ENCODE data around the gene SMARCB1.

SMARCB1 gene

DNA sequence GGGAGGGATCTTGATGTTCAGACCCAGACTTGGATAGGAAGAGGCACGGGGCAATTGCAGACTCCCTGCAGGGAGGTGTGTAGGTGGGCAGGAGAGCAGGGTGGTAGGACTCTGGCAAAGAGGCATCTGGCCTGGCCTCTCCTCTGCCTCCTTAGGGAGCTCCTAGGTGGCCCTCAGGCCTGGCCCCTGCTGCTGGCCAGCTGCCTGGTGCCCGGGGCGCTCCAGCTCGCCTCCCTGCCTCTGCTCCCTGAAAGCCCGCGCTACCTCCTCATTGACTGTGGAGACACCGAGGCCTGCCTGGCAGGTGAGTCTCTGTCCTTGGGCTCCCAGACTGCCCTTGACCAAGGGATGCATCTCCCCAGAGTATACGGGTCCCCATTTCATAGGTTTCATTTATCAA lies 90.8 kb downstream of the SMARCB1 start:
- Histone ChIP-seq H3K4me3 (ENCODE audit: low read depth, low read length, poor library complexity, severe bottlenecking) (no peak overlapping the region), H3K27ac (ENCODE audit: low read depth, low read length, poor library complexity, severe bottlenecking) (no peak overlapping the region), H3K9me2 (ENCODE audit: low read depth, low read length) (no peaks in the 10 kb centered on the region), H4K20me1 (ENCODE audit: insufficient read depth, low read length) (no peaks in the 10 kb centered on the region), H3K4me1 (ENCODE audit: insufficient read depth, low read length, severe bottlenecking) (no peaks in the 10 kb centered on the region), H3K36me3 (ENCODE audit: insufficient read depth, low read length) (peaks cover 42% of the 10 kb centered on the region), H2AFZ (ENCODE audit: low read length) (no peak overlapping the region), H3K79me2 (ENCODE audit: insufficient read depth, low read length) (no peaks in the 10 kb centered on the region), H3K9me3 (ENCODE audit: low read length) (no peaks in the 10 kb centered on the region), H3F3A (ENCODE audit: insufficient read depth, low read length) (no peaks in the 10 kb centered on the region), H3K4me2 (ENCODE audit: low read length) (no peak overlapping the region), H3K27me3 (ENCODE audit: insufficient read depth, low read length) (no peaks in the 10 kb centered on the region), H3K9ac (ENCODE audit: low read length) (no peak overlapping the region)
- no peak for TF ChIP-seq EZH2 (IDR thresholded peaks at IDR 0.05; ENCODE audit: borderline replicate concordance, low read length)
- TF ChIP-seq, protein P1, sequence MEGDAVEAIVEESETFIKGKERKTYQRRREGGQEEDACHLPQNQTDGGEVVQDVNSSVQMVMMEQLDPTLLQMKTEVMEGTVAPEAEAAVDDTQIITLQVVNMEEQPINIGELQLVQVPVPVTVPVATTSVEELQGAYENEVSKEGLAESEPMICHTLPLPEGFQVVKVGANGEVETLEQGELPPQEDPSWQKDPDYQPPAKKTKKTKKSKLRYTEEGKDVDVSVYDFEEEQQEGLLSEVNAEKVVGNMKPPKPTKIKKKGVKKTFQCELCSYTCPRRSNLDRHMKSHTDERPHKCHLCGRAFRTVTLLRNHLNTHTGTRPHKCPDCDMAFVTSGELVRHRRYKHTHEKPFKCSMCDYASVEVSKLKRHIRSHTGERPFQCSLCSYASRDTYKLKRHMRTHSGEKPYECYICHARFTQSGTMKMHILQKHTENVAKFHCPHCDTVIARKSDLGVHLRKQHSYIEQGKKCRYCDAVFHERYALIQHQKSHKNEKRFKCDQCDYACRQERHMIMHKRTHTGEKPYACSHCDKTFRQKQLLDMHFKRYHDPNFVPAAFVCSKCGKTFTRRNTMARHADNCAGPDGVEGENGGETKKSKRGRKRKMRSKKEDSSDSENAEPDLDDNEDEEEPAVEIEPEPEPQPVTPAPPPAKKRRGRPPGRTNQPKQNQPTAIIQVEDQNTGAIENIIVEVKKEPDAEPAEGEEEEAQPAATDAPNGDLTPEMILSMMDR (IDR thresholded peaks at IDR 0.05; ENCODE audit: low read length) = no peak

DNA sequence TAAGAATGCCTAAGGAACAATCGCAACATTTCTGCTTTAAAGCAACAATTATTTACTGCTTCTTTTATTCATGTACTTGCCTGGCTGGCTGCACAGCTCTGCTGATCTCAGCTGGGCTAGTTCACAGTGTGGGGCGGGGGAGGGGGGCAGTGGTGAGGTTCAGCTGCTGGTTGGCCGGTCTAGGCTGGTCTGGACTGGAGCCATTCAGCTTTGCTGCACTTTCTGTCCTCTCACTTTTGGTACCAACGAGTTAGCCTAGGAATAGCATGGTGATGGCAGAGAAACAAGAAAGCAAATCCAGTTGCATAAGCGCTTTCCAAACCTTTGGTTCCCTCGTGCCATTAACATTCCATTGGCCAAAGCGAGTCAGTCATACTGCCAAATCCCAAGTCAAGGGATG lies 91.5 kb downstream of the SMARCB1 start:
- Histone ChIP-seq H3K9me3 (ENCODE audit: low read length) (no peaks in the 10 kb centered on the region), H3K4me1 (ENCODE audit: insufficient read depth, low read length, severe bottlenecking) (no peaks in the 10 kb centered on the region), H2AFZ (ENCODE audit: low read length) (no peak overlapping the region), H3K9me2 (ENCODE audit: low read depth, low read length) (no peaks in the 10 kb centered on the region), H3K9ac (ENCODE audit: low read length) (no peak overlapping the region), H3K79me2 (ENCODE audit: insufficient read depth, low read length) (no peaks in the 10 kb centered on the region), H3K4me2 (ENCODE audit: low read length) (no peak overlapping the region), H4K20me1 (ENCODE audit: insufficient read depth, low read length) (no peaks in the 10 kb centered on the region), H3F3A (ENCODE audit: insufficient read depth, low read length) (no peaks in the 10 kb centered on the region), H3K36me3 (ENCODE audit: insufficient read depth, low read length) (peaks cover 42% of the 10 kb centered on the region), H3K4me3 (ENCODE audit: low read depth, low read length, poor library complexity, severe bottlenecking) (no peak overlapping the region), H3K27ac (ENCODE audit: low read depth, low read length, poor library complexity, severe bottlenecking) (no peak overlapping the region), H3K27me3 (ENCODE audit: insufficient read depth, low read length) (no peaks in the 10 kb centered on the region)
- TF ChIP-seq, protein P1 (IDR thresholded peaks at IDR 0.05; ENCODE audit: low read length) = no peak
- TF ChIP-seq EZH2 (IDR thresholded peaks at IDR 0.05; ENCODE audit: borderline replicate concordance, low read length) = no peak

DNA sequence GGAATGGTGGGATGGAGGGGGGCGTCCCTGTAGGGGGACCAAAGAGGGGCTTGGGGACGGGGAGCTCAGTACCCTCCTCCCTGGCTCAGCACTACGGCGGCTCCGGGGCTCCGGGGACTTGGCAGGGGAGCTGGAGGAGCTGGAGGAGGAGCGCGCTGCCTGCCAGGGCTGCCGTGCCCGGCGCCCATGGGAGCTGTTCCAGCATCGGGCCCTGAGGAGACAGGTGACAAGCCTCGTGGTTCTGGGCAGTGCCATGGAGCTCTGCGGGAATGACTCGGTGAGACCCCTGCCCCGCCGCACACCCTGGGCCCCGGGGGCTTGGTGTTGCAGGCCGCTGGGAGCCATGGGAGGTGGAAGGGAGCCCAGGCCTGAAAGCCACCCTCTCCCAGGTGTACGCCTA lies 95.6 kb downstream of the SMARCB1 start:
- Histone ChIP-seq H3K27ac (ENCODE audit: low read depth, low read length, poor library complexity, severe bottlenecking) (no peak overlapping the region), H3K36me3 (ENCODE audit: insufficient read depth, low read length) (peaks cover 27% of the 10 kb centered on the region), H2AFZ (ENCODE audit: low read length) (no peak overlapping the region), H3K27me3 (ENCODE audit: insufficient read depth, low read length) (no peaks in the 10 kb centered on the region), H3K79me2 (ENCODE audit: insufficient read depth, low read length) (no peaks in the 10 kb centered on the region), H4K20me1 (ENCODE audit: insufficient read depth, low read length) (no peaks in the 10 kb centered on the region), H3K9ac (ENCODE audit: low read length) (no peak overlapping the region), H3F3A (ENCODE audit: insufficient read depth, low read length) (no peaks in the 10 kb centered on the region), H3K4me2 (ENCODE audit: low read length) (no peak overlapping the region), H3K4me1 (ENCODE audit: insufficient read depth, low read length, severe bottlenecking) (no peaks in the 10 kb centered on the region), H3K9me3 (ENCODE audit: low read length) (0 out of 2 replicates have a peak, but pooled peaks cover 2% of the 10 kb centered on the region), H3K4me3 (ENCODE audit: low read depth, low read length, poor library complexity, severe bottlenecking) (no peak overlapping the region), H3K9me2 (ENCODE audit: low read depth, low read length) (no peaks in the 10 kb centered on the region)
- TF ChIP-seq EZH2 (IDR thresholded peaks at IDR 0.05; ENCODE audit: borderline replicate concordance, low read length) = no peak
- TF ChIP-seq, protein P1 (IDR thresholded peaks at IDR 0.05; ENCODE audit: low read length) = no peak

All from OCI-LY1 (cell line).